Putamen (tissue), 1 donor: ENCODE data around the gene HAUS5.
"Not testable (repeated sequence)": the region's sequence is repeated elsewhere in the genome, so short reads cannot be mapped to it uniquely, and the experiment has no call there.

ENCODE experiments used
- DNase-seq: peaks from one replicate; pipeline ENCODE4 v3.0.0-alpha.2; 2016; ENCODE audit warnings: low spot score

HAUS5 gene

DNA sequence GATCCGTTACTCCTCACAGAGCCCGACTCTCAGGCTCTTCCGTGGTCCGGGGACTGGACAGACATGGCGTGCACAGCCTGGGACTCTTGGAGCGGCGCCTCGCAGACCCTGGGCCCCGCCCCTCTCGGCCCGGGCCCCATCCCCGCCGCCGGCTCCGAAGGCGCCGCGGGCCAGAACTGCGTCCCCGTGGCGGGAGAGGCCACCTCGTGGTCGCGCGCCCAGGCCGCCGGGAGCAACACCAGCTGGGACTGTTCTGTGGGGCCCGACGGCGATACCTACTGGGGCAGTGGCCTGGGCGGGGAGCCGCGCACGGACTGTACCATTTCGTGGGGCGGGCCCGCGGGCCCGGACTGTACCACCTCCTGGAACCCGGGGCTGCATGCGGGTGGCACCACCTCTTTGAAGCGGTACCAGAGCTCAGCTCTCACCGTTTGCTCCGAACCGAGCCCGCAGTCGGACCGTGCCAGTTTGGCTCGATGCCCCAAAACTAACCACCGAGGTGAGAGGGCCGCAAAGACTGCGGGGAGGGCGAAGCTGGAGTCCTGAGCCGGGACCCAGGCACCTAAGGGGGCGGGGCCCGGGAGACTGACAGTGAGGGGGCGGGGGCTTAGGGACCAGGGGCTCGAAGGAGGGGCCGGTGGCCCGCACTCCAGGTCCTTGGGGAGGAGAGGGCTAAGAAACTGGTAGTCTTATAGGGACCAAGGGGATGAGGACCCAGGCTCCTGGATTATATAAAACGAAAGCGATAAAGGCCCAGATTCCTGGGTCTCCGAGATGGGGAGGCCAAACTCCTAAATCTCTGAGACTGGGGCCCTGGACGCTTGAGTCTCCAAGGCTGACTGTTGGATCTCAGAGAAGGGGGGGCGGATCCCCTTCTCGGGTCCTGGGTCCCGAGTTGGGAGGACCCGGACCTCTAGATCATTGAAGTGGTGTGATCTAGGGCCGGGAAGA is 31.0 kb downstream of the HAUS5 start:
- DNase-seq = no peak

- peak; percentile 40 for DNase-seq
Observed at GRCh38 chr19:35644206-35644986, 31.9 kb downstream of the HAUS5 start.

DNA sequence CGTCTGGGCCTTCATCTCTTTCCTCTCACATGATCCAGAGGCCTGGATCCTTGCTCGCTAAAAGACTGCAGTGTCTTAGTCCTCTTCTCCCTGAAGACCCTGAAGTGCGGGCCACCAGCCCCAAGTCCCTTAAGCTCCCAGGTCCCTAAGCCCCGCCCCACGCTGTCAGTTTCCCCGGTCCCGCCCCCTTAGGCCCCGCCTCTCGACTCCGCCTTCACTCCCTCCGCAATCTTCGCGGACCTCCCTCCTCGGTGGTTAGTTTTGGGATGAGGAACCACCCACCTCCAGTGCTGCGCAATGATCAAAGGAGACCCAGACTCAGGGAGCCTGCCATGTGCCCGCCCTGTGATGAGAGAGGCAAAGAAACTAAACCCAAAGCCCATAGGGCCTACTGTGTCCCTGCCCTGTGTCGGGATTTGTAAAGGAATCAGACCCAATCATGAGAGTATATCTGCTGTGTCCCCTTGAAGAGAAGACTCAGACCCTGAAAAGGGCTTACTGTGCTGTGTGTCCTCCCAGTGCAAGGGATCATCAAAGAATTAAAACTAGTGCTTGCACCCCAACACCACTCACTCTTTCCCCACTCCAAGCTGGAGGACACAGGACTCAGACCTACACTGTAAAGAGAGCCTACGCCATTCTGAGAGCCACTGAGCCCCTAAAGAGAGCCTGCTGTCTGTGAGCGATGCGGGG is 32.6 kb downstream of the HAUS5 start:
- no peak for DNase-seq

DNA sequence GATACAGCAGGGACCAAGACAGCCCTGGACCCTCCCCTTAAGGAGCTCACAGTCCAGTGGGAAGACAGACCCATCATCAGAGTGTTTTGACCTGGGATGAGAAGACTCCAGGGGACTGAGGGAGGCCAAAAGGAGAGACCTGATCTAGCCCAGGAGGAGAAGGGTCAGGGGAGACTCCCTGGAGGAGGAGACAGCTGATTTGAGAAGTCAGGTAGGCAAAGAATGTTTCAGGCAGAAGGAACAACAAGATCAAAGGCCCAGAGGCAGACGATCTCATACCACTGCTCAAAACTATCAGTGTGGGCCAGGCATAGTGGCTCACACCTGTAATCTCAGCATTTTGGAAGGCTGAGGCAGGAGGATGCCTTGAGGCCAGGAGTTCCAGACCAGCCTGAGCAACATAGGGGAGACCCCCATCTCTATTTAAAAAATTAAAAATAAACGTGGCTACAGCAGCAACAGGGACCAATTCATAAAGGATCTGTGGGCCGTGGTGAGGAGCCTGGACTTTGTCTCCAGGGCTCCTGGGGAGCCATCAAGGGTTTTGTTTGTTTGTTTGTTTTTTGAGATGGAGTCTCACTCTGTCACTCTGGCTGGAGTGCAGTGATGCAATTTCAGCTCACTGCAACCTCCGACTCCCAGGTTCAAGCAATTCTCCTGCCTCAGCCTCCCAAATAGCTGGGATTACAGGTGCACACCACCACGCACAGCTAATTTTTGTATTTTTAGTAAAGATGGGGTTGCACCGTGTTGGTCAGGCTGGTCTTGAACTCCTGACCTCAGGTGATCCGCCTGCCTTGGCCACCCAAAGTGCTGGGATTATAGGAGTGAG is 33.4 kb downstream of the HAUS5 start:
- no peak for DNase-seq

DNA sequence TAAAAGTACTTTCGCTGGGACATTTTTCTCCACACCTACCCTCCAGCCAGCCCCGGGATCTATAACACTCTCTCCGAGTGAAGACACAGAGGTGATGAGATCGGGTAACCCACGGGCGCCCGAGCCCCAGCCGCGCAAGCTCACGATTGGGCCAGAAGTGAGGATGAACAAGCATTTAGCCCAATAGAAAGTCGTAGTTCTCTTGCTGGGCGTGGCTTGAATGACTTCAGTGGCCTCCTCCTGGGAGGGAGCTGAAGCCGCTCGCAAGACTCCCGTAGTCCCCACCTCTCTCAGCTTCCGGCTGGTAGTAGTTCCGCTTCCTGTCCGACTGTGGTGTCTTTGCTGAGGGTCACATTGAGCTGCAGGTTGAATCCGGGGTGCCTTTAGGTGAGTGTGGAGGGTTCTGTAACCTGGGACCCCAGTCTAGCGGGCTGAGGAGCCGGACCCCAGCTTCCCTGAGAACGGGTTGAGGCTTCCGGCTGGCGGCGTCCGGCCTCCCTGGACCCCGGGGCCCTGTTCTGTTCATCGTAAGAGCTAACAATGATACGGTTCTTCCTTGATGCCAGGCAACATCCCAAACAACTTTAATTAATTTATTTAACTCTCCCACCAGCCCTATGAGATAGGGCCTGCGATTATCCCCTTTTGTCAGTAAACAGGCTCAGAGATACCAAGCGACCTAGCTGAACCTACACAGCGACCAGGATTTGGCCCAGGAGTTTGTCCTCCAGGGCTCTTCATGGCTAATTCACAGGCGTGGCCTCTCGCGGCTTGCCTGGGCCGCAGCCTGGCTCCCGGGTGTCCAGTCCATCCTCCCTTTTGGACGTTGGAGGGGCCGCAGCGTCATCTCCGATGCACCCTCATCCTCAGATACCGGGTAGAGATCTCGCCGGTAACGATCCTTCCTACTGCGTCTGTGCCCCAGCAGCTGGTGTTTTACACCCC is 35.8 kb downstream of the HAUS5 start, which contains the start of gene COX6B1:
Gene COX6B1 (plus strand): TSS at position 307 of the 945 bp plus-strand sequence. CDS start 2,921 bp downstream, outside the sequence.
- peak; percentile 98 for DNase-seq

- DNase-seq = no peak
Observed at GRCh38 chr19:35650581-35650980, 38.0 kb downstream of the HAUS5 start.

DNA sequence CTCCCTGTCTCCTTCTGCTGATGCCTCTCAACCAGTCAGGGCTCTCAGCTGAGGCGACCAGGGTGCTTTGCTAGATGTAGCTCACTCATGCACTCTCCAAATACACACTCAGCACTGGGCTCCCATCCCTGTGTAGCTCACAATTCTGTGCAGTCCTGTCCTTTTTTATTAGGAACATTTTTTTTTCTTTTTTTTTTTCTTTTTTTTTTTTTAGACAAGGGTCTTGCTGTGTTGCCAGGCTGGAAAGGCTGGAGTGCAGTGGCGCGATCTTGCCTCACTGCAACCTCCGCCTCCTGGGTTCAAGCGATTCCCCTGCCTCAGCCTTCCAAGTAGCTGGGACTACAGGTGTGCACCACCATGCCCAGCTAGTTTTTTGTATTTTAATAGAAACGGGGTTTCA is 42.3 kb downstream of the HAUS5 start:
- DNase-seq = not testable (repeated sequence)

GRCh38 chr19:35655600-35655999 is 43.1 kb downstream of the HAUS5 start:
- DNase-seq = no peak

GRCh38 chr19:35656700-35657099 is 44.2 kb downstream of the HAUS5 start:
- DNase-seq = no peak

DNA sequence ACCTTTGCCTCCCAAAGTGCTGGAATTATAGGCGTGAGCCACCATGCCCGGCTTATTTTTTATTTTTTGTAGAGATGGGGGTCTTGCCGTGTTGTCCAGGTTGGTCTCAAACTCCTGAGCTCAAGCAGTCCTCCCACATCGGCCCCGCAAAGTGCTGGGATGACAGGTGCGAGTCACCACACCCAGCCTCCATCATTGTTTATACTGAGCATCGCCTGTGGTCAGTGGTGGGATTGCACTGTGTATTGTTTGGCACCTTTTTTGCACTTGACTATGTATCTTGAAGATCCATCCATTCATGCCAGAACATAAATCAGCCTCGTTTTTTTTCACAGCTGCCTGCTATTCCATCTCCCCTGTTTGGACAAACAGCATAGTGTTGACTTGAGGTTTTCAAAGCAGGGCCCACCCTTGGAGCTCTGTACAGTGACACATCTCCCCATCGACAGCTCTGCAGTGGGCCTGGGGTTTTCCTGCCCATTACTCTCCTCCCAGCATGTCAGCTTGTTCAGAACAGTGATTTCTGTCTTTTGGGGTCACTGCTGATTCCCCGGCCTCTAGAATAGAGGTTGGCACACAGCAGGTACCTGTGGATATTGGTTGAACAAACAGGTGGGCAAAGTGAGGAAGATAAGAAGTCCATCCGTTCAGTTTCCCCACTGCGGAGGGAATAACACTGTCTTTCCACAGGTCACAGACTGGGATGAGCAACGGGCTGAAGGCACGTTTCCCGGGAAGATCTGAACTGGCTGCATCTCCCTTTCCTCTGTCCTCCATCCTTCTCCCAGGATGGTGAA is 45.6 kb downstream of the HAUS5 start:
- no peak for DNase-seq

- DNase-seq = no peak
Observed at GRCh38 chr19:35661995-35662340, 49.4 kb downstream of the HAUS5 start.

- DNase-seq = no peak
Observed at GRCh38 chr19:35663981-35664380, 51.4 kb downstream of the HAUS5 start.

- no peak for DNase-seq
Observed at GRCh38 chr19:35665157-35665556, 52.6 kb downstream of the HAUS5 start.

DNA sequence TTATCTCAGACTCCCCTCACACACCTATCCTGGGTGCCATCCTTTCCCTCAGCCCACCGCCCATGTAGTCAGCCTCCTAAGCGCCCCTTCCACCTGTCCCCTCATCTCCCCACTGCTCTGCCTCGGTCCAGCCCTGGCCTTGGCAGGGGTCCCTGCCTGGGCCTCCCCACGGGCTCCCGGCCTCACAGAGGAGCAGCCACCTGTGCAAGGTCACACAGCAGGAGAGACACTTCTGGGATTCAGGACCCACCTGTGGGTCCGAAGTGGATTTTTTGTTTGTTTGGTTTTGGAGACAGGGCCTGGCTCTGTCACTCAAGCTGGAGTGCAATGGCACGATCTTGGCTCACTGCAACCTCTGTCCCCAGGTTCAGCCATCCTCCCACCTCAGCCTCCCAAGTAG is 53.1 kb downstream of the HAUS5 start:
- no peak for DNase-seq

DNA sequence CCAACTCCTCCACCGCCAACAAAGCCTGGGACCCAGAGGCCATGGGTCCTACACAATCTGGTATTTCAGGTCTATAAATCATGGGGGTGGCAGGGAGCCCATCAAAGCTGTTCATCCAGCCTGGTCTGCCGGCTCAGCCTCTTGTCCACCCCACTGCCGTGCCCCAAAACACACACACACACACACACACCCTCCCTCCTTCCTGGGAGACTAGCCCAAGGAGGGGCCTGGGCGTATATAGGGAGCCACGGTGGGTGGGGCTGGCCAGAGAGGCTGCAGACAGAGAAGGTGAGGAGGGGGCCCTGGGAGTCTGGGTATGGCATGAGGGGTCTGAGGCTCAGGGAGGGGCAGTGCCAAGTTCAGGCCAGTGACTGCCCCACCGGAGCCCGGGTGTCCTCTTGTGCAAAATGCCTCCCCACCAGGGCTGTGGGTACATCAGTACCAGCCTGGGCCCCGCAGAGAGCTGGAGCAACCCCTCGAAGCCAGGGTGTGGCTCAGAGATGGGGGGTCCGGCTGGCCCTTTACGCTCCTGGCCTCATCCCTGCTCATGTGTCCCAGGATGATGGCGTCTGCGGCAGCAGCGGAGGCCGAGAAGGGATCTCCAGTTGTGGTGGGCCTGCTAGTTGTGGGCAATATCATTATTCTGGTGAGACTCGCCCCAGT is 53.8 kb downstream of the HAUS5 start, which contains the start of gene UPK1A:
Gene UPK1A (plus strand): TSS at position 267 of the 663 bp plus-strand sequence. CDS start 296 bp downstream, at position 563.
- no peak for DNase-seq

GRCh38 chr19:35669566-35669965 is 57.0 kb downstream of the HAUS5 start:
- no peak for DNase-seq

DNA sequence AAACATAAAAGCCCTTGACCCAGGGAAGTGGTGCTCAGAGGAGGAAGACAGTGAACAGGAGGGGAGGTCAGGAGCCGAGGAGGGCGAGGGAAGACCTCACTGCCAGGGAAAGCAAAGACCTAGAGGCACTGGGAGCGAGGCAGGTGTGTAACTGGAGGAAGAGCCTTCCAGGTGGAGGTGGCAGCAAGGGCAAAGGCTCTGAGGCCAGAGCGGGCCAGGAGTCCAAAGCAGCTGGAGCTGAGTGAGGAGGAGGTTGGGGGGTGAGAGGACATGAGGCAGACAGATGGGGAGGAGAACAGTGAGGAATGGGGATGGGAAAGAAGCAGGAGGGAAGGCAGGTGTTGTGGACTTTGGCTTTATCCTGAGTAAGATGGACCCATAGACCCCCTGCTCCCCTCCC is 57.4 kb downstream of the HAUS5 start:
- DNase-seq = no peak

DNA sequence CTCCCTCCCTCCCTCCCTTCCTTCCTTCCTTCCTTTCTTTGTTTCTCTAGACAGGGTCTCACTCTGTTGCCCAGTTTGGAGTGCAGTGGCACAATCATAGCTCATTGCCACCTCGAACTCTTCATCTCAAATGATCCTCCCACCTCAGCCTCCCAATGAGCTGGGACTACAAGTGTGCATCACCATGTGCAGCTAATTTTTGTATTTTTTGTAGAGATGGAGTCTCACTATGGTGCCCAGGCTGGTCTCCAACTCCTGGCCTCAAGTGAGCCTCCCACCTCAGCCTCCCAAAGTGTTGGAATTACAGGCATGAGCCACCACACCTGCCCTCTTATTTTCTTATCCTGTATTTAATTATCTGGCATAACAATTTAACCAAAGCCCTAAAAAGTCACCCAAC is 58.2 kb downstream of the HAUS5 start:
- DNase-seq = no peak

- DNase-seq = no peak
Observed at GRCh38 chr19:35671818-35672217, 59.3 kb downstream of the HAUS5 start.
